DND-41 (cell line): ENCODE measurements around the gene OTOP3.

Experiments
- ATAC-seq: fragments of 200-7000 bp; cut with Tn5 transposase; 3 replicates; pipeline ENCODE4 v1.9.1; 2021; ENCODE audit warnings: low read depth; ENCODE audit not compliant: insufficient read depth
- DNase-seq: peaks from one replicate; pipeline ENCODE4 v3.0.0-alpha.2; 2020
- H2AFZ ChIP-seq: 2 replicates; pipeline ENCODE4 v1.6.0; 2012; ENCODE audit warnings: low read depth, low read length
- H3K27ac ChIP-seq: 2 replicates; pipeline ENCODE4 v1.5.1; 2012; ENCODE audit warnings: low read length, inconsistent platforms
- H3K27me3 ChIP-seq: fragments of 200-600 bp; sonication (generic); 2 replicates; pipeline ENCODE4 v1.6.0; 2012; ENCODE audit warnings: low read length, mild to moderate bottlenecking, inconsistent platforms; ENCODE audit not compliant: insufficient read depth, poor library complexity
- H3K36me3 ChIP-seq: 2 replicates; pipeline ENCODE4 v1.5.1; 2012; ENCODE audit warnings: low read length, inconsistent platforms; ENCODE audit not compliant: insufficient read depth
- H3K4me1 ChIP-seq: 2 replicates; pipeline ENCODE4 v1.5.1; 2012; ENCODE audit warnings: mild to moderate bottlenecking, low read length; ENCODE audit not compliant: insufficient read depth
- H3K4me2 ChIP-seq: 2 replicates; pipeline ENCODE4 v1.6.0; 2012; ENCODE audit warnings: mild to moderate bottlenecking, moderate library complexity, low read length, inconsistent platforms; ENCODE audit not compliant: insufficient read depth
- H3K4me3 ChIP-seq, 2 experiments: fragments of 200-600 bp in 1 of 2; shearing (Covaris generic) in 1 of 2; 2 replicates each; pipeline ENCODE4 v1.5.1; 2012 to 2016; ENCODE audit warnings: inconsistent platforms in 2 of 2, low read length in 2 of 2, mild to moderate bottlenecking in 2 of 2, low read depth in 1 of 2, moderate library complexity in 1 of 2
- H3K79me2 ChIP-seq: 2 replicates; pipeline ENCODE4 v1.6.0; 2012; ENCODE audit warnings: low read length, inconsistent platforms; ENCODE audit not compliant: insufficient read depth
- H3K9ac ChIP-seq: 2 replicates; pipeline ENCODE4 v1.6.0; 2012; ENCODE audit warnings: low read depth, mild to moderate bottlenecking, inconsistent platforms, low read length, moderate library complexity
- H3K9me3 ChIP-seq: 2 replicates; pipeline ENCODE4 v1.5.1; 2012; ENCODE audit warnings: low read length, moderate library complexity, mild to moderate bottlenecking, inconsistent platforms; ENCODE audit not compliant: insufficient read depth, severe bottlenecking
- H4K20me1 ChIP-seq: 2 replicates; pipeline ENCODE4 v1.6.0; 2012; ENCODE audit warnings: low read length; ENCODE audit not compliant: insufficient read depth
- CTCF ChIP-seq: IDR thresholded peaks from 2 replicates; pipeline ENCODE4 v1.5.1; 2012; ENCODE audit warnings: borderline replicate concordance, low read length, moderate library complexity, mild to moderate bottlenecking; ENCODE audit not compliant: poor library complexity, severe bottlenecking; ENCODE audit errors: extremely low read depth
- EZH2 ChIP-seq: IDR thresholded peaks from 3 replicates; pipeline ENCODE4 v1.6.1; 2012; ENCODE audit warnings: borderline replicate concordance, low read depth, mild to moderate bottlenecking, moderate library complexity, low read length, inconsistent platforms; ENCODE audit not compliant: severe bottlenecking

Gene OTOP3

GRCh38 chr17:74953134-74953687 is 17.5 kb downstream of the OTOP3 start:
- Histone ChIP-seq H3K4me2 (no peak overlapping the region), H3K79me2 (no peaks in the 10 kb centered on the region), H3K36me3 (no peaks in the 10 kb centered on the region), H3K4me1 (no peaks in the 10 kb centered on the region), H3K27ac (no peak overlapping the region), H3K9ac (no peak overlapping the region), H3K9me3 (no peaks in the 10 kb centered on the region), H3K4me3 (no peak overlapping the region), H4K20me1 (no peaks in the 10 kb centered on the region), H2AFZ (no peak overlapping the region), H3K27me3 (no peaks in the 10 kb centered on the region)
- DNase-seq (no peak), ATAC-seq (no peak)
- TF ChIP-seq CTCF, result no peak
- no peak for TF ChIP-seq EZH2

GRCh38 chr17:74954115-74954514 is 18.4 kb downstream of the OTOP3 start:
- H3K4me3 ChIP-seq, result no peak overlapping the region
- H3K36me3 ChIP-seq, result no peaks in the 10 kb centered on the region
- TF ChIP-seq CTCF (no peak), EZH2 (no peak)
- no peak overlapping the region for H2AFZ ChIP-seq
- H3K27me3 ChIP-seq, result no peaks in the 10 kb centered on the region
- no peaks in the 10 kb centered on the region for H3K9me3 ChIP-seq
- DNase-seq (no peak), ATAC-seq (no peak)
- no peak overlapping the region for H3K4me2 ChIP-seq
- no peak overlapping the region for H3K9ac ChIP-seq
- H3K27ac ChIP-seq, result no peak overlapping the region
- H3K79me2 ChIP-seq, result no peaks in the 10 kb centered on the region
- H4K20me1 ChIP-seq, result no peaks in the 10 kb centered on the region
- no peaks in the 10 kb centered on the region for H3K4me1 ChIP-seq

GRCh38 chr17:74954665-74955421 is 19.1 kb downstream of the OTOP3 start:
- no peaks in the 10 kb centered on the region for H3K27me3 ChIP-seq
- TF ChIP-seq EZH2, result no peak
- TF ChIP-seq CTCF, result no peak
- H3K79me2 ChIP-seq, result no peaks in the 10 kb centered on the region
- no peak overlapping the region for H3K4me3 ChIP-seq
- no peaks in the 10 kb centered on the region for H3K9me3 ChIP-seq
- DNase-seq (no peak), ATAC-seq (no peak)
- no peak overlapping the region for H3K9ac ChIP-seq
- no peak overlapping the region for H3K4me2 ChIP-seq
- H4K20me1 ChIP-seq, result no peaks in the 10 kb centered on the region
- H3K36me3 ChIP-seq, result no peaks in the 10 kb centered on the region
- H3K27ac ChIP-seq, result no peak overlapping the region
- H2AFZ ChIP-seq, result no peak overlapping the region
- H3K4me1 ChIP-seq, result no peaks in the 10 kb centered on the region
